PC-9 (cell line): ENCODE data around the gene IL4R. TPM values are rescaled to one million over a fixed set of nuclear protein-coding genes. Genes with fewer than 3 reads are reported as not detected.

Experiments used
- BruUV-seq: library from RNA; stranded (reverse); fragments of 400-500 nt; replicated peaks from 2 replicates; lab custom pipeline; 2021; lab: Mats Ljungman, UMichigan
- CTCF ChIA-PET: fragments of 300-600 bp; sonication (Branson Sonifier 250); formaldehyde crosslinking; loops from one replicate; lab custom pipeline; 2022; ENCODE audit warnings: antibody characterized with exemption; lab: Charles Lee
- POLR2A ChIA-PET: fragments of 300-600 bp; sonication (Branson Sonifier 250); formaldehyde crosslinking; loops from one replicate; lab custom pipeline; 2022; ENCODE audit warnings: antibody characterized with exemption; ENCODE audit not compliant: unreplicated experiment; lab: Charles Lee
- DNase-seq, 2 experiments: peaks; one replicate each; pipeline versions ENCODE4 v3.0.0 to v3.0.0-alpha.2; 2015 to 2022; ENCODE audit warnings: mixed read lengths in 1 of 2
- H2AFZ ChIP-seq: fragments of 200-600 bp; sonication (generic); 2 replicates; pipeline ENCODE4 v1.8.1; 2017; ENCODE audit warnings: antibody characterized with exemption
- H3F3A ChIP-seq: fragments of 200-600 bp; sonication (generic); 2 replicates; pipeline ENCODE4 v1.8.1; 2017; ENCODE audit warnings: antibody characterized with exemption, mild to moderate bottlenecking, low read depth; ENCODE audit not compliant: insufficient read depth
- H3K27ac ChIP-seq: fragments of 200-600 bp; sonication (generic); 2 replicates; pipeline ENCODE4 v1.6.1; 2016; ENCODE audit warnings: mixed run types
- H3K27me3 ChIP-seq: fragments of 200-600 bp; sonication (generic); 2 replicates; pipeline ENCODE4 v1.6.1; 2016; ENCODE audit warnings: low read depth, mixed run types; ENCODE audit not compliant: insufficient read depth
- H3K36me3 ChIP-seq: fragments of 200-600 bp; sonication (generic); 2 replicates; pipeline ENCODE4 v1.6.1; 2016; ENCODE audit warnings: low read depth, mixed run types
- H3K4me1 ChIP-seq: fragments of 200-600 bp; sonication (generic); replicated peaks from 2 replicates; pipeline ENCODE4 v1.6.1; 2016; ENCODE audit warnings: mixed run types; ENCODE audit not compliant: insufficient read depth
- H3K4me2 ChIP-seq: fragments of 200-600 bp; sonication (generic); 2 replicates; pipeline ENCODE4 v1.6.1; 2017; ENCODE audit warnings: mixed run types
- H3K4me3 ChIP-seq: fragments of 200-600 bp; sonication (generic); 2 replicates; pipeline ENCODE4 v1.6.1; 2016; ENCODE audit warnings: mixed run types
- H3K79me2 ChIP-seq: fragments of 200-600 bp; sonication (generic); 2 replicates; pipeline ENCODE4 v1.6.1; 2017; ENCODE audit warnings: low read depth, mixed run types
- H3K9me2 ChIP-seq: fragments of 200-600 bp; sonication (generic); 2 replicates; pipeline ENCODE4 v1.8.1; 2017; ENCODE audit warnings: mild to moderate bottlenecking; ENCODE audit not compliant: insufficient read depth
- H3K9me3 ChIP-seq: fragments of 200-600 bp; sonication (generic); 2 replicates; pipeline ENCODE4 v1.8.1; 2016; ENCODE audit warnings: low read depth; ENCODE audit not compliant: insufficient read depth
- H4K20me1 ChIP-seq: fragments of 200-600 bp; sonication (generic); 2 replicates; pipeline ENCODE4 v1.8.1; 2017; ENCODE audit not compliant: insufficient read depth
- CTCF ChIP-seq: fragments of 200-600 bp; sonication (generic); conservative IDR thresholded peaks from 2 replicates; pipeline ENCODE4 v1.6.1; 2017; ENCODE audit warnings: mixed run types, antibody characterized with exemption, mild to moderate bottlenecking, moderate library complexity
- EZH2 ChIP-seq: fragments of 200-600 bp; sonication (generic); IDR thresholded peaks from 2 replicates; pipeline ENCODE4 v1.8.0; 2017; ENCODE audit warnings: antibody characterized with exemption, low read depth
- intact Hi-C: fragments of 100-400 bp; cut with micrococcal nuclease; formaldehyde crosslinking; loops from one replicate; pipeline ENCODE4 v1.10.0; 2022; ENCODE audit not compliant: unreplicated experiment
- total RNA-seq: library from RNA; stranded (reverse); gene quantifications from 2 replicates; pipeline ENCODE4 v1.2.3, GENCODE V29; 2021

The IL4R gene
- total RNA-seq, 1 experiment from 2014 or later = 76.5 TPM

GRCh38 chr16:27403601-27403992 is 89.8 kb downstream of the IL4R start:
- intact Hi-C loops = no loop called here
- Histone ChIP-seq H3K27ac (no peak overlapping the region), H3K27me3 (peaks cover 87% of the 10 kb centered on the region), H3K9me2 (no peaks in the 10 kb centered on the region), H3K4me3 (no peak overlapping the region), H2AFZ (no peak overlapping the region), H3K4me2 (no peak overlapping the region), H3K4me1 (no peaks in the 10 kb centered on the region), H3K79me2 (no peaks in the 10 kb centered on the region), H4K20me1 (no peaks in the 10 kb centered on the region), H3K36me3 (no peaks in the 10 kb centered on the region), H3F3A (no peaks in the 10 kb centered on the region), H3K9me3 (no peaks in the 10 kb centered on the region)
- CTCF ChIA-PET = no interaction called here
- POLR2A ChIA-PET = no interaction called here
- no TSS peak for BruUV-seq
- no peak for DNase-seq
- no peak for TF ChIP-seq EZH2
- no peak for TF ChIP-seq CTCF

GRCh38 chr16:27404163-27404823 is 90.5 kb downstream of the IL4R start:
- intact Hi-C loops = no loop called here

GRCh38 chr16:27405546-27406451 is 92.0 kb downstream of the IL4R start:
- intact Hi-C loops = no loop called here
- Histone ChIP-seq H4K20me1 (no peaks in the 10 kb centered on the region), H3K79me2 (no peaks in the 10 kb centered on the region), H3K9me2 (no peaks in the 10 kb centered on the region), H3K9me3 (no peaks in the 10 kb centered on the region), H2AFZ (no peak overlapping the region), H3K27me3 (peaks cover 79% of the 10 kb centered on the region), H3F3A (no peaks in the 10 kb centered on the region), H3K4me3 (no peak overlapping the region), H3K4me2 (no peak overlapping the region), H3K36me3 (no peaks in the 10 kb centered on the region), H3K27ac (no peak overlapping the region), H3K4me1 (no peaks in the 10 kb centered on the region)
- ChIA-PET POLR2A (no interaction called here), CTCF (no interaction called here)
- no TSS peak for BruUV-seq
- TF ChIP-seq EZH2 = no peak
- TF ChIP-seq CTCF = no peak
- no peak for DNase-seq

More at GRCh38 chr16:27404163-27404823, 90.5 kb downstream of the IL4R start:
- H3K79me2 ChIP-seq = no peaks in the 10 kb centered on the region
- no peak overlapping the region for H3K4me3 ChIP-seq
- no peaks in the 10 kb centered on the region for H3K9me3 ChIP-seq
- no peaks in the 10 kb centered on the region for H3F3A ChIP-seq
- no peak for DNase-seq
- no peak for TF ChIP-seq EZH2
- TF ChIP-seq CTCF = no peak
- H2AFZ ChIP-seq = no peak overlapping the region
- CTCF ChIA-PET = no interaction called here
- no peaks in the 10 kb centered on the region for H3K9me2 ChIP-seq
- BruUV-seq = no TSS peak
- H3K4me2 ChIP-seq = no peak overlapping the region
- no peak overlapping the region for H3K27ac ChIP-seq
- H3K27me3 ChIP-seq = peaks cover 87% of the 10 kb centered on the region
- POLR2A ChIA-PET = no interaction called here
- H4K20me1 ChIP-seq = no peaks in the 10 kb centered on the region
- H3K4me1 ChIP-seq = no peaks in the 10 kb centered on the region
- H3K36me3 ChIP-seq = no peaks in the 10 kb centered on the region
